HG03432 (cell line): ENCODE measurements around the gene SLC25A45.

ENCODE experiments used
- ATAC-seq: cut with Tn5 transposase; IDR thresholded peaks from one replicate; pipeline ENCODE4 v1.9.1; 2021; ENCODE audit warnings: mild to moderate bottlenecking, moderate library complexity; ENCODE audit not compliant: unreplicated experiment

Gene SLC25A45

DNA sequence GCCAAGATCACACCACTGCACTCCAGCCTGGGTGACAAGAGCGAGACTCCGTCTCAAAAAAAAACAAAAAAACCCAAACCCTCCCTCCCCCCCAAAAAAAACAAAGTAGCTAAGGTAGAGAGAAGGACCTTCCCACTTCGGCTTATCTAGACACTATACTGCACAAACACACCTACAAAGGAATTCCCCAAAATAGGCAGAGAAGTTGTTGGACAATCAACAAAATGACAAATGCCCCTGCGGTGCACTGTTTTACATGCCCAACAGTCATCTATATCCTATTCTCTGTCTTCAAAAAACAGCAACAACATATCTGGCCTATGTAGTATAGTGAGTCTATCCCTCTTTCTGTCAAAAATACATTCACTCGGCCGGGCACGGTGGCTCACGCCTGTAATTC, 55.4 kb downstream of the SLC25A45 start:
- ATAC-seq = no peak

GRCh38 chr11:65325435-65325834, 57.0 kb downstream of the SLC25A45 start:
- ATAC-seq = no peak
